ENCODE measurements around the gene ZNF223.

The ZNF223 gene

DNA sequence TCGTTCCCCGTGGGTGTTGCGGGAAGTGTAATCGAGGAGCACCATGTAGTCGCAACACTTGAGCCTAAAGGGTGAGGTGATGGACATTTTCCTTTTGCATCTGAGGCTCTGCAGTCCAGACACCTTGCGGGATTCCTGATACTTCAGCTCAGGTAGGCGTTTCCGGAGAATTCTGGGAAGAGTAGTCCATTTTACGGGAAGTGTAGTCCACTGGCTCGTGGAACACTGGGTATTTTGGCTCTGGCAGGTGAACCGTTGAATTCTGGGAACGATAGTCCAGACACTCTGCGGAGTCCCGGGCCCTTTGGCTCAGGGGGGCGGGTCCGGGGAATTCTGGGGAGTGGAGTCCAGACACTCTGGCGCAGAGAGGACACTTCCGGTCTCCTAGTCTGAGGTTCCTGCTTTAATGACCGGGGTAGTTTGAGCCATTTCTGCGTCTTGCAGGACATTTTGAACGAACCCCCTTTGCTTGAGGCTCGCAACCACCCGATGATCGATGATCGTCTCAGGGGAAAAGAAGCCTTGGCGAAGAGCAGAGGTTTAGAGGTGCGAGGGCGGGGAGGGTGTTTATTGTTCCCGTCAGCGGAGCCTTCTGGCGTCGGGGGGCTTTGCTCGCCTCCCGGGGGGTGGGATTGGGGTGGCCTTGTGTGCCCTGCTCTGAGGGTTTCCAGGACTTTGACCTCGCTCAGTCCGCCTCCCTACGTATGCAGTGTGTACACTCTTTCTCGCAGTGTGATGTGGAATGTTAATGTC, at the start of gene ZNF223:
Gene ZNF223, plus strand, starts transcription at position 387 of the 753 bp plus-strand sequence. CDS start 3,141 bp downstream, outside the sequence.
- in situ Hi-C loops (cut with MboI; ENCODE audit: low pct_unique_long_range_greater_than_20kb, low sequenced_read_pairs): no loop called here
- no peak for DNase-seq

DNA sequence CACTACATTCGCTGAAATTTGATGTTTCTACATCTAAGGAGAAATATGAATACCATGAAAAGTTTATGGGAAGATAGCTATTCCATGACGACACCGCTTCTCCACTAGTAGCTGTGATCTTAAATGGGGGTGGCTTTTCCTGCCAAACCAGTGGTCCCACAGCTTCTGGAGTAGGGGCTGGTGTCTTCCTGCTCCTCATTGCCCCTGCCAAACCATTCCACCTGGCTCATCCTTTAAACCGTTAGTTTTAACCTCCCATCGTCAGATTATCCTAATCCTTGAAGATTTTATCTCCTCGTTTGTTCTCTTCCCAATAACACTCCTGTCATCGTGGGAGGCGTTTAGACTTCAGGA, 49.6 kb upstream of the ZNF223 start:
- DNase-seq: no peak
- in situ Hi-C loops (cut with MboI; ENCODE audit: low pct_unique_long_range_greater_than_20kb, low sequenced_read_pairs): no loop called here

DNA sequence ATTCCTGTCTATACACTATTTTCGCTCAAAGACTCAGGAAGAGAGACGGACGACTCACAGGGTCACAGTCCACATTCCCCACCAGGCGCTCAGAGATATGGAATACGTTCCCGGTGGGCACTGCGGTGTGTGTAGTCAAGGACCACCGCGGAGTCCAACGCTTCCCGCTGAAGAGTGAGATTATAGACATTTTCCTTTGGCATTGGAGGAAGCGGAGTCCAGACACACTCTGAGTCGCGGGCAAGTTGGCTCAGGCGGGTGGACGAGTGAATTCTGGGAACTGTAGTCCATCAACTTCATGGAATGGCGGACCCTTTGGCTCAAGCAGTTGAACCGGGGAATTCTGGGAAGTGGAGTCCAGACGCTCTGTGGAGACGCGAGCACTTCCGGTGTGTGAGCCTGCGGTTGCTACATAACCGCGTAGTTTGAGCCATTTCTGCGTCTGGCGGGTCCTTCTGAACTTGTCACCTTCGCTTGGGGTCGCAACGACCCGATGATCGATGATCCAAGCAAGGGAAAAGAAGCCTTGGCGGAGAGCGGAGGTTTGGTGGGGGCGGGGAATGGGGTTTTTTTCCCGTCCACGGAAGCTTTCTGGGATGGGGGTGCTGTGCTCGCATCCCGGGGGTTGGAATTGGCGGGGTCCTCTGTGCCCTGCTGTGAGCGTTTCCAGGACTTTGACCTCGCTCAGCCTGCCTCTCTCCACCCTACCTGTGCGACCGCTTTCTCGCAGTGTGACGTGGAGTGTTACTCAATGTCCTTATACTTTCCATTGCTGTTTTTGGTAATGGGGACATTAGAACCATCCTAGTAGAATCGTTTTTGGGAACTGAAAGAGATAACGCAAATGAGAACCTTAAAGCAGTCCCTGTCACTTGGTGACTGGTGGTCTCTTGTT, 49.0 kb upstream of the ZNF223 start, which contains the start of gene ZNF230:
Gene ZNF230, plus strand, starts transcription at position 392 of the 895 bp plus-strand sequence. CDS start 4,122 bp downstream, outside the sequence.
- DNase-seq: peak; percentile 93
- in situ Hi-C loops (cut with MboI; ENCODE audit: low pct_unique_long_range_greater_than_20kb, low sequenced_read_pairs): no loop called here

DNA sequence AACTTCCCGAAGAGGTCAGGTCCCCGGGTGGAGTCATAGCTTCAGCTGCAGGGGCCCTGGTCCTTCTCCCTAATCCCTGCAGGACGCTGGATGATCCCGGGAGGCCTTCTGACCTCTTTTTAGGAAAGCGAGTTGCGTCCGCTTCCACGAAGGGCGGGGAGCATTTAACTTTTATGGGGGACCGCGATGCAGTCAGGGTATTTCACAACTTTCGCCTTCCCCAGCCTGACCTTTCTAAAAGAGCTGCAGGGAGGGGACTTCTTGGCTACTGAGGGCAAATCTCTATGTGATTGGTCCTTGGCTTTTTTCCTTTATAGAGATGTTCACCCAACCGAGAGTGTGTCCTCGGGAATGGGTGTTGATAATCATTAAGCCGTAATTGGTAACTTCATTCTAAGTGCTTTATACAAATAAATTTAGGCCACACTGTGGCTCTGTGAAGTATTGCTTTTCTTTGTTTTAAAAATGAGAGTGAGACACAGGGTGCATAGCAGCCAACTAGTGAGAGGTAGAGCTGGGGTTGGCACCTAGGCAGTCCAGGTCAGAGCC, 48.3 kb upstream of the ZNF223 start:
- in situ Hi-C loops (cut with MboI; ENCODE audit: low pct_unique_long_range_greater_than_20kb, low sequenced_read_pairs): no loop called here
- peak; percentile 35 for DNase-seq

DNA sequence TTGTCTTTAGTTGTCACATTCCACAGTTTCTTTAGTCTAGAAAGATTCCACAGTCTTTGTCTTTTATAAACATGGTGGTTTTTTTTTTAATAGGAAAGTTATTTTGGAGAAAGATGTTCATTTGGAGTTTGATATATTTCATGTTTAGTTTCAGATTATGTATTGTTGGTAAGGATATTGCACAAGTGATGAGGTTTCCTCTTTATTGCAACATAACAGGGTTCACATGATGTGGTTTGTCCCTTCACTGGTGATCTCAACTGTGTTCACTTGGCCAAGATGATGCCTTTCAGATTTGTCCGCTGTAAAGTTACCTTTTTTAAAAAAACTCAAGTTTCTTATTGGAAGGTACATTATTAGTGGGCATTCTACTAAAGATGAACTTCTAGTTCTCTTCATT, 45.9 kb upstream of the ZNF223 start:
- in situ Hi-C loops (cut with MboI; ENCODE audit: low pct_unique_long_range_greater_than_20kb, low sequenced_read_pairs): no loop called here
- DNase-seq: peak; percentile 5

DNA sequence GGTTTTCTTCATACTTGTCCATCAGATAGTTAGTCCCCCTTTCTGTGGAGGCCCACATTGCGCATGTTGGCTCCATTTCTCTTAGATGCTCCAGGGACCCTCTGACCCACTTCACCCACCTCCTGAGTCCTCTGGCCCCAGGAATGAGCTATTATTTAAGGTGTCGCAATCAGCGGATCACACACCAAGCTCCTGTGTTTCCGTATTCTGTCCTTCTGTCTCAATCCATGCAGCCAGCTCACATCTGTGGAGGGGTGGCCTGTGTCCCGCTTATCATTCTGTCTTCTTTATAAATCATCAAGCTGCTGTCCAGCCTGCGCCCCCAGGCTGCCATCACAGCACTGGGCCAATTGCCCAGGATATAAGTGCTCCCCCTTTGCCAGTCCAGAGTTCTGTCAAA, 44.4 kb upstream of the ZNF223 start:
- in situ Hi-C loops (cut with MboI; ENCODE audit: low pct_unique_long_range_greater_than_20kb, low sequenced_read_pairs): no loop called here
- DNase-seq: no peak

DNA sequence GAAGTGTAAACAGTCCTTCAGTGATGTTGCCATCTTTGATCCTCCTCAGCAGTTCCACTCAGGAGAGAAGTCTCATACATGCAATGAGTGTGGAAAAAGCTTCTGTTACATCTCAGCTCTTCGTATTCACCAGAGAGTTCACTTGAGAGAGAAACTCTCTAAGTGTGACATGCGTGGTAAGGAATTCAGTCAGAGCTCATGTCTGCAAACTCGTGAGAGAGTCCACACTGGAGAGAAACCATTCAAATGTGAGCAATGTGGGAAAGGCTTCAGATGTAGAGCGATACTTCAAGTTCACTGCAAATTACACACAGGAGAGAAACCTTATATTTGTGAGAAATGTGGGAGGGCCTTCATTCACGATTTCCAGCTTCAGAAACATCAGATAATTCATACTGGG, 41.4 kb upstream of the ZNF223 start:
- in situ Hi-C loops (cut with MboI; ENCODE audit: low pct_unique_long_range_greater_than_20kb, low sequenced_read_pairs): no loop called here
- DNase-seq: peak; percentile 6

DNA sequence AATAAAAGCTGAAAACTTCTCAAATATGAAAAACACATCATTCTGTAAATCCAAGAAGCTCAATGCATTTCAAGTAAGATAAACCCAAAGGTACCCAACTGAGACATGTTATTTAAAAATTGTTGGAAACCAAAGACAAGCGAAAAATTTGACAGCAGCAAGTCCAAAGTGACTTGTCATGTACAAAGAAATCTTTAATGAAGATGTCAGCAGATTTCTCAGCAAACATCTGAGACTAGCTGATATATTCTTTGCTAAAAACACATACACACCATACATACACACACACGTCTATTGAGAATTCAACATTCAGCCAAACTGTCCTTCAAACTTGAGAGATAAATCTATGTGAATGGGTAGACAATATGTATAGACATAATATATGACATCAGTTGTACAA, 32.3 kb upstream of the ZNF223 start:
- in situ Hi-C loops (cut with MboI; ENCODE audit: low pct_unique_long_range_greater_than_20kb, low sequenced_read_pairs): no loop called here
- no peak for DNase-seq

DNA sequence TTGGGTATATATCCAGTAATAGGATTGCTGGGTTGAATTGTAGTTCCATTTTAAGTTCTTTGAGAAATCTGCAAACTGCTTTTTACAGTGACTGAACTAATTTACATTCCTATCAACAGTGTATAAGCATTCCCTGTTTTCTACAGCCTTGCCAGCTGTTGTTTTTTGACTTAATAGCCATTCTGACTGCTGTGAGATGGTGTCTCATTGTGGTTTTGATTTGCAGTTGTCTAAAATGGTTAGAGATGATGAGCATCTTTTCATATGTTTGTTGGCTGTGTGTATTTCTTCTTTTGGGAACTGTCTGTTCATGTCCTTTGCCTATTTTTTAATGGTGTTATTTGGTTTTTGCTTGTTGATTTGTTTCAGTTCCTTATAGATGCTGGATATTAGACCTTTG, 30.6 kb upstream of the ZNF223 start:
- no peak for DNase-seq
- in situ Hi-C loops (cut with MboI; ENCODE audit: low pct_unique_long_range_greater_than_20kb, low sequenced_read_pairs): no loop called here

DNA sequence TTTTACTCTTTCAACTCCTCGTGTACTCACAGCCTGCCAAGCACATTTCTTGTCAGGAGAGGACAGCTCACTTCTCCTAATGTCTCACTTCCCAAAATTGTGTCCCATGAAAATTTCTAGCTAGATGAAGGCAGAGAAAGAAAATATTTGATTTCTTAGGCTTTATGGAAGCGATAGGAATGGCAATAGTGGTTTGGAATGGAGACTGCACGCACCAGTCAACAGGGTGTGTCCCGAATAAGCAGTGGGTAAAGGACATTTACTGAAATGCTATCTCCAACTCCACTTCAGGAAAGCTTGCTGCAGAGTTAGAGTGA, 27.0 kb upstream of the ZNF223 start:
- in situ Hi-C loops (cut with MboI; ENCODE audit: low pct_unique_long_range_greater_than_20kb, low sequenced_read_pairs): no loop called here
- no peak for DNase-seq

DNA sequence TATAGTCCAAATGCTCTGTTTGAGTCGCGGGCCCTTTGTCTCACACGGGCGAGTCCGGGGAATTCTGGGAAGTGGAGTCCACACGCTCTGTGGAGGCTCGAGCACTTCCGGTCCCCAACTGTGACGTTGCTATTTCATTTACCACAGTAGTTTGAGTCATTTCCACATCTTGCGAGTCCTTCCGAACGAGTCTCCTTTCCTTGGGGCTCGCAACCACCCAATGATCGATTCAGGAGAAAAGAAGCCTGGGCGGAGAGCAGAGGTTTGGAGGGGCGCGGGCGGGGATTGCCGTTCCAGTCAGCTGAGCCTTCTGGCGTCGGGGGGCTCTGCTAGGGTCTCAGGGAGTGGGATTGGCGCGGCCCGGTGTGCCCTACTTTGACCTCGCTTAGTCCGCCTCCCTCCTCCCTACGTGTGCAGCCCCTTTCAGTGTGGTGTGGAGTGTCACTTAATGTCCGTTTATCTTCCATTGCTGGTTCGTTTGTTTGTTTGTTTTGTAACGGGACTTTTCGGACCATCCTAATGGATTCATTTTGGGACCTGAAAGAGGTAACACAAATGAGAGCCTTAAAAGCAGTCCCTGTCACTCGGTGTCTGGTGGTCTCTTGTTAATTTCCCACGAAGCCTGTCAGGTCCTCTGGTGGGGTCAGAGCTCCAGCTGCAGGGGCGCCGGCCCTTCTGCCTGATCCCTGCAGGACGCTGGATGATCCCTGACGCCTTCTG, 26.5 kb upstream of the ZNF223 start, which contains the start of gene ZNF222:
Gene ZNF222, plus strand, starts transcription at position 163 of the 720 bp plus-strand sequence. Its CDS starts 58 bp downstream, at position 221.
- peak; percentile 90 for DNase-seq

DNA sequence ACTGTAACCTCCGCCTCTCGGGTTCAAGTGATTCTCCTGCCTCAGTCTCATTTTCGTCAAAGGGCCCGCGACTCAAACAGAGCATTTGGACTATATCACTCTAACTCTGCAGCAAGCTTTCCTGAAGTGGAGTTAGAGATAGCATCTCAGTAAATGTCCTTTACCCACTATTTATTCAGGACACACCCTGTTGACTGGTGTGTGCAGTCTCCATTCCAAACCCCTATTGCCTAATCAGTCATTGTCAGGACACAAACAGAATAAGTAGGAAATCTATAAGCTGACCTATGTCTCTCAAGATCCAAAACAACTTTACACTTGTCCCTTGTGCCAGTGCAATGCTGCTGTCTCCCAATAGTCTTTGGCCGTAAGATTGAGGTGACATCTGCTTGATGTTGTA, 25.2 kb upstream of the ZNF223 start:
- in situ Hi-C loops (cut with MboI; ENCODE audit: low pct_unique_long_range_greater_than_20kb, low sequenced_read_pairs): no loop called here
- DNase-seq: no peak

More for the DNA sequence above, 26.5 kb upstream of the ZNF223 start, which contains the start of gene ZNF222:
- in situ Hi-C loops (cut with MboI; ENCODE audit: low pct_unique_long_range_greater_than_20kb, low sequenced_read_pairs): no loop called here

DNA sequence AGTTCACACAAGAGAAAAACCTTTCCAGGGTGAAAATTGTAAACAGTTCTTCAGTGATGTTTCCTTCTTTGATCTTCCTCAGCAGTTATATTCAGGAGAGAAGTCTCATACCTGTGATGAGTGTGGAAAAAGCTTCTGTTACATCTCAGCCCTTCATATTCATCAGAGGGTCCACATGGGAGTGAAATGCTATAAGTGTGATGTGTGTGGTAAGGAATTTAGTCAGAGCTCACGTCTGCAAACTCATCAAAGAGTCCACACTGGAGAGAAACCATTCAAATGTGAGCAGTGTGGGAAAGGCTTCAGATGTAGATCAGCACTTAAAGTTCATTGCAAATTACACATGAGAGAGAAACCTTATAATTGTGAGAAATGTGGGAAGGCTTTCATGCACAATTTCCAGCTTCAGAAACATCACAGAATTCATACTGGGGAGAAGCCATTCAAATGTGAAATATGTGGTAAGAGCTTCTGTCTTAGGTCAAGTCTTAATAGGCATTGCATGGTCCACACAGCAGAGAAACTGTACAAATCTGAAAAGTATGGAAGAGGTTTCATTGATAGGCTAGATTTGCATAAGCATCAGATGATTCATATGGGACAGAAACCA, 19.7 kb upstream of the ZNF223 start:
- in situ Hi-C loops (cut with MboI; ENCODE audit: low pct_unique_long_range_greater_than_20kb, low sequenced_read_pairs): no loop called here
- DNase-seq: peak; percentile 3

DNA sequence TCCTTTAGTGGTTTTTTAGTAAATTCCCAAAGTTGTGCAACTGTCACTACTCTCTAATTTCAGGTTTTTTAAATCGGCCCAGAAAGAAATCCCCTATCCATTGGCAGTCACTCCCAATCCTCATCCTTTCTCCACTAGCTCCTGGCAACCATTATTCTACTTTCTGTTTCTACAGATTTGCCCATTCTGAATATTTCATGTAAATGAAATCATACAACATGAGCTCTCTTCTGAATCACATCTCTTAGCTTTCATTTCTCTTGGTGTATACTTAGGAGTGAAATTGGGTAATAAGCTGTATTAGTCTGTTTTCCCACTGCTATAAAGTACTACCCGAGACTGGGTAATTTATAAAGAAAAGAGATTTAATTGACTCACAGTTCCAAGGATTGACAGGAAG, 9.7 kb upstream of the ZNF223 start:
- in situ Hi-C loops (cut with MboI; ENCODE audit: low pct_unique_long_range_greater_than_20kb, low sequenced_read_pairs): no loop called here

DNA sequence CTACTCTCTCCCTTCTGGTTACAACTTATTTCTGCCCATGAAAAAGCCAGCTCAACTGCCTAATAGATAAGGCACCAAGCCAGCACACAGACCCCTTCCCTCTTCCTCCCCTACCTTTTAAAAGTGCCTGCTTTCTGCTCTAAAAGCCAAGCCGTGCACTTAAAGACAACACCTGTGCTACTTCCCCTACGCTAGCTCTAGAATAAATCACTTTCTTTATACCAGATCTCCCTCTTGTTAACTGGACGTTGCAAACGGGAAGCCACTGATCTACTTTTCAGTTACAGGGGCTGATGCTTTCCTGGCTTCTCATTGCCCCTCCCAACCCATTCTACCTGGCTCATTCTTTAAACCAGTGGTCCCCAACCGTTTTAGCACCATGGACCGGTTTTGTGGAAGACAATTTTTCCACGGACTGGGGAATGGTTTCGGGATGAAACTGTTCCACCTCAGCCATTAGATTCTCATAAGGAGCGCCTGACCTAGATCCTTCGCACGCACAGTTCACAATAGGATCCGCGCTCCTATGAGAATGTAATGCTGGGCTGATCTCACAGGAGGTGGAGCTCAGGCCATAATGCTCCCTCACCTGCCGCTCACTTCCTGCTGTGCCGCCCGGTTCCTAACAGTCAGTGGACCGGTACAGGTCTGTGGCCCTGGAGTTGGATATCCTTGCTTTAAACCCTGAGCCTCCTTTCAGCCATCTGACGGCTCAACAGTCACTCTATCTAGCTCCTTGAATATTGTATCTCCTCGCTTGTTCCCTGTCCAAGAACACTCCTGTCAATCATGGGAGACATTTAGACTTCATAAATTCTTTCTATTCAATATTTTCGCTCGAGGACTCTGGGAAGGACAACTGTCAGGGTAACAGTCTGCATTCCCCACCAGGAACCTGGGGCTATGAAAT, 841 bp upstream of the ZNF223 start:
- no peak for DNase-seq
- in situ Hi-C loops (cut with MboI; ENCODE audit: low pct_unique_long_range_greater_than_20kb, low sequenced_read_pairs): no loop called here

More for the DNA sequence above, 9.7 kb upstream of the ZNF223 start:
- DNase-seq: no peak

DNA sequence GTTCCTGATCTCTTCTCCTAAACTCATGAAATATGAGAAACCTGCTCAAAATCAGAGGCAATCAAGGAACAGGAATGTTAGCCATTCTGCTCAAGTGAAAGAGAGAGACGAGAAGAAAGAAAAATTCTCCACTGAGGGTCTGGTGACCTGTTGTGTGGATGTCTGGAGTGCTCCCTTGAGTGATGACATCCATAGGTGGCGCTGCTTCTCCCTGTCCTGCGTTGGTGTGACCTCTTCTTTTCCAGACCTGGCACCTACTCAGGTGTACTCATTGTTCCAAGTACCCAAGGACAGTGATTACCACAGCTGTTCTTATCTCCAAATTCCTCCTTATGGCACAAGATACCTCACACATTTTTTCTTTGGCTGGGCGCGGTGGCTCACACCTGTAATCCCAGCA, 4.0 kb downstream of the ZNF223 start:
- DNase-seq: no peak
- in situ Hi-C loops (cut with MboI; ENCODE audit: low pct_unique_long_range_greater_than_20kb, low sequenced_read_pairs): no loop called here

DNA sequence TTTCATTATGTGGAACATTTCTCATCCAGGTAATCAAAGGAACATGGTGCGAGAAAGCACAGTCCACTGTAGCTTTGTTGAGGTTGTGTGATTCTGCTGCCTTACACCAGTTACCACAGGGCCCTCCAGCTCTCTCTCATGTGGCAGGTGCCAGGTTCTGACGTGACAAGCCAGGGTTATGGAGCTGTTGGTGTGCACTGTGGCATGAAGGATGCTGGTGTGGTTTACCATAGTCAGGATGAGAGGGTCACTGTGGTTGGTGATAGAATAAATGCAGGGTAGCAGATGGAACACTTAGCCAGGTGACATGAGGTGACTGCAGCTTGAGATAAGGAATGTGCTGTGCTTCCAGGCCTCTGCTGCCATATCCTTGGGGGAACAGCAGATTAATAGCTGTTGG, 7.4 kb downstream of the ZNF223 start:
- DNase-seq: no peak
- in situ Hi-C loops (cut with MboI; ENCODE audit: low pct_unique_long_range_greater_than_20kb, low sequenced_read_pairs): no loop called here

DNA sequence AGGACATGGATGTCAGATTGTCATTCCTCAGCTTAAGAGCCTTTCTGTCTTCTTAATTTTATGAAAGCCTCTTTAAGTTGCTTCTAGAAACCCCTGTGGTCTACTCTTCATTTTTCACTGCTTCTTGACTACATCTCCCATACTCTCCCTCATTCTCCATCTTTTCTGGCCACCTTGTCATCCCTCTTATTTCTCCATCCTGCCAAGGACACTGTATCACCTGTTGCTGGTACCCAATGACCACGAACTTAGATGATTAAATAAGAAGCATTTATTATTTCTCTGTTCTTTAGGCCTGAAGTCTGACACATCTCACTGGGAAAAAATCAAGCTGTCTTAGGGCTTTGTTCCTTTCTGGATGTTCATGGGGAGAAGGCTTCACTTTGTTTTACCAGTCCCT, 9.2 kb downstream of the ZNF223 start:
- in situ Hi-C loops (cut with MboI; ENCODE audit: low pct_unique_long_range_greater_than_20kb, low sequenced_read_pairs): no loop called here

More for the DNA sequence above, 9.2 kb downstream of the ZNF223 start:
- no peak for DNase-seq

All from KBM-7 (cell line).